Naive thymus-derived CD4-positive, alpha-beta T cell (primary cell): ENCODE measurements around the gene STUM. TPM values are rescaled to one million over a fixed set of nuclear protein-coding genes. Genes with fewer than 3 reads are reported as not detected.
"Not testable (repeated sequence)": the region's sequence is repeated elsewhere in the genome, so short reads cannot be mapped to it uniquely, and the experiment has no call there.

Source experiments
- ATAC-seq: fragments of 150-1000 bp; cut with Tn5 transposase; 2 replicates; pipeline ENCODE4 v1.10.0; 2021; ENCODE audit warnings: mild to moderate bottlenecking, moderate library complexity
- CTCF ChIA-PET: fragments of 350-600 bp; sonication (Branson Sonifier 250); formaldehyde crosslinking; loops from one replicate; lab custom pipeline; 2021; ENCODE audit warnings: antibody characterized with exemption; lab: Charles Lee
- POLR2A ChIA-PET: fragments of 350-600 bp; sonication (Branson Sonifier 250); formaldehyde crosslinking; loops from one replicate; lab custom pipeline; 2021; ENCODE audit warnings: antibody characterized with exemption, inconsistent platforms; lab: Charles Lee
- DNase-seq, 9 donors: peaks; one replicate each; pipeline versions ENCODE4 v3.0.0 to v3.0.0-alpha.2; 2020 to 2022; ENCODE audit warnings: mixed read lengths in 1 of 9
- H3K27ac ChIP-seq: one replicate; pipeline ENCODE4 v1.7.0; 2013; ENCODE audit warnings: mild to moderate bottlenecking, low read depth, low read length, moderate library complexity
- H3K27me3 ChIP-seq, 2 donors: one replicate each; pipeline ENCODE4 v1.7.0; 2013; ENCODE audit warnings: low read length in 2 of 2, mild to moderate bottlenecking in 2 of 2, moderate library complexity in 2 of 2; ENCODE audit not compliant: control insufficient read depth in 2 of 2, insufficient read depth in 2 of 2
- H3K36me3 ChIP-seq, 3 experiments: 1 replicate in 2 of 3; 2 replicates in 1 of 3; pipeline ENCODE4 v1.7.0; 2013; ENCODE audit warnings: low read length in 3 of 3, mild to moderate bottlenecking in 3 of 3, moderate library complexity in 1 of 3; ENCODE audit not compliant: insufficient read depth in 3 of 3, control insufficient read depth in 2 of 3
- H3K4me1 ChIP-seq, 2 donors: one replicate each; pipeline ENCODE4 v1.7.0; 2013; ENCODE audit warnings: low read length in 2 of 2, mild to moderate bottlenecking in 2 of 2, moderate library complexity in 1 of 2; ENCODE audit not compliant: control insufficient read depth in 2 of 2, insufficient read depth in 2 of 2
- H3K4me3 ChIP-seq: 2 replicates; pipeline ENCODE4 v1.7.0; 2013; ENCODE audit warnings: mild to moderate bottlenecking, low read length
- H3K9me3 ChIP-seq, 3 experiments: 1 replicate in 2 of 3; 2 replicates in 1 of 3; pipeline ENCODE4 v1.7.0; 2013; ENCODE audit warnings: low read length in 3 of 3; ENCODE audit not compliant: control insufficient read depth in 2 of 3
- H3K27ac Mint-ChIP-seq, 9 donors: one replicate each; pipeline ENCODE4 v1.8.0; 2020 to 2022; ENCODE audit warnings: mixed read lengths in 9 of 9, mild to moderate bottlenecking in 8 of 9, moderate library complexity in 5 of 9, inconsistent platforms in 2 of 9
- H3K27me3 Mint-ChIP-seq, 5 donors: one replicate each; pipeline ENCODE4 v1.8.0; 2021 to 2022; ENCODE audit warnings: mixed read lengths in 5 of 5, mild to moderate bottlenecking in 1 of 5
- H3K36me3 Mint-ChIP-seq, 5 donors: one replicate each; pipeline ENCODE4 v1.8.0; 2020 to 2022; ENCODE audit warnings: mixed read lengths in 5 of 5, mild to moderate bottlenecking in 3 of 5, inconsistent platforms in 1 of 5
- H3K4me1 Mint-ChIP-seq, 7 donors: one replicate each; pipeline ENCODE4 v1.8.0; 2020 to 2022; ENCODE audit warnings: mixed read lengths in 7 of 7, mild to moderate bottlenecking in 3 of 7, inconsistent platforms in 1 of 7
- H3K4me3 Mint-ChIP-seq, 10 donors: one replicate each; pipeline ENCODE4 v1.8.0; 2020 to 2022; ENCODE audit warnings: mild to moderate bottlenecking in 10 of 10, mixed read lengths in 10 of 10, moderate library complexity in 6 of 10, inconsistent platforms in 2 of 10
- H3K9me3 Mint-ChIP-seq, 11 donors: one replicate each; pipeline ENCODE4 v1.8.0; 2020 to 2022; ENCODE audit warnings: mixed read lengths in 11 of 11, mild to moderate bottlenecking in 4 of 11, inconsistent platforms in 1 of 11, moderate library complexity in 1 of 11
- intact Hi-C, 2 donors: fragments of 100-400 bp; cut with micrococcal nuclease; formaldehyde crosslinking; loops; one replicate each; pipeline ENCODE4 v1.15.1; 2023
- polyA plus RNA-seq, 2 donors: library from polyadenylated mRNA; unstranded; fragments of 300-500 nt; fragmentation: Illumina TruSeq; gene quantifications; one replicate each; pipeline ENCODE4 v1.2.3, GENCODE V29; 2021
- total RNA-seq, 6 experiments: library from RNA in 5 of 6; stranded (reverse) in 5 of 6; gene quantifications; 1 replicate in 5 of 6; 2 replicates in 1 of 6; pipeline ENCODE4 v1.2.3 and lab custom pipeline; 2021 to 2026

STUM gene
- total and polyA plus RNA-seq, 7 experiments from 2014 or later: not detected

GRCh38 chr1:226598455-226598849 lies 49.9 kb downstream of the STUM start:
- H3K27me3 Mint-ChIP-seq: peaks cover 5 to 10% (median 8%) of the 10 kb centered on the region in 5 donors
- no peak overlapping the region for H3K4me3 Mint-ChIP-seq
- no peak for DNase-seq
- H3K36me3 ChIP-seq: no peaks in the 10 kb centered on the region
- no peaks in the 10 kb centered on the region for H3K9me3 ChIP-seq
- H3K36me3 Mint-ChIP-seq: peaks cover 0 to 5% (median 0%) of the 10 kb centered on the region in 5 donors
- intact Hi-C loops: no loop called here
- CTCF ChIA-PET: no interaction called here
- H3K27me3 ChIP-seq: no peaks in the 10 kb centered on the region
- peaks cover 0 to 5% (median 0%) of the 10 kb centered on the region in 7 donors for H3K4me1 Mint-ChIP-seq
- no peak for ATAC-seq
- H3K4me1 ChIP-seq: no peaks in the 10 kb centered on the region
- no peak overlapping the region for H3K27ac ChIP-seq
- no peak overlapping the region for H3K27ac Mint-ChIP-seq
- peaks cover 0 to 7% (median 2%) of the 10 kb centered on the region in 11 donors for H3K9me3 Mint-ChIP-seq
- POLR2A ChIA-PET: no interaction called here
- H3K4me3 ChIP-seq: no peak overlapping the region

- H3K27me3 Mint-ChIP-seq, H3K36me3 ChIP-seq, H3K36me3 Mint-ChIP-seq, ATAC-seq, H3K4me1 ChIP-seq, H3K27me3 ChIP-seq, H3K27ac Mint-ChIP-seq, H3K4me3 Mint-ChIP-seq, H3K9me3 ChIP-seq, intact Hi-C loops, H3K4me1 Mint-ChIP-seq, H3K4me3 ChIP-seq, POLR2A ChIA-PET, DNase-seq, H3K9me3 Mint-ChIP-seq, CTCF ChIA-PET, H3K27ac ChIP-seq: not testable (repeated sequence)
These were observed 50.4 kb downstream of the STUM start for GRCh38 chr1:226598955-226599354.

- Histone ChIP-seq H3K4me1 (no peaks in the 10 kb centered on the region), H3K27me3 (no peaks in the 10 kb centered on the region), H3K9me3 (no peaks in the 10 kb centered on the region), H3K36me3 (no peaks in the 10 kb centered on the region), H3K4me3 (no peak overlapping the region), H3K27ac (no peak overlapping the region)
- intact Hi-C loops: loop anchor here in 1 of 2 donors (10.0 kb wide), 1 partner anchor 475 kb away; no protein-coding TSS in a partner anchor
- Mint-ChIP-seq H3K4me3 (no peak overlapping the region), H3K27ac (no peak overlapping the region), H3K27me3 (peaks cover 3 to 10% (median 6%) of the 10 kb centered on the region in 5 donors), H3K9me3 (peaks cover 0 to 7% (median 2%) of the 10 kb centered on the region in 11 donors), H3K4me1 (peaks cover 0 to 6% (median 0%) of the 10 kb centered on the region in 7 donors), H3K36me3 (peaks cover 0 to 5% (median 0%) of the 10 kb centered on the region in 5 donors)
- CTCF ChIA-PET: no interaction called here
- no peak for ATAC-seq
- POLR2A ChIA-PET: interaction anchor here (0.5 kb wide), 1 partner anchor 48 kb away, joined by 3 read pairs; no protein-coding TSS in a partner anchor
- DNase-seq: no peak
These were observed 51.2 kb downstream of the STUM start for GRCh38 chr1:226599636-226600238.

- POLR2A ChIA-PET: interaction anchor here (0.5 kb wide), 1 partner anchor 47 kb away, joined by 3 read pairs; no protein-coding TSS in a partner anchor
- Histone ChIP-seq H3K4me3 (no peak overlapping the region), H3K27me3 (no peaks in the 10 kb centered on the region), H3K27ac (no peak overlapping the region), H3K36me3 (no peaks in the 10 kb centered on the region), H3K4me1 (no peaks in the 10 kb centered on the region), H3K9me3 (no peaks in the 10 kb centered on the region)
- Mint-ChIP-seq H3K4me3 (no peak overlapping the region), H3K36me3 (peaks cover 0 to 5% (median 0%) of the 10 kb centered on the region in 5 donors), H3K9me3 (peaks cover 0 to 5% (median 2%) of the 10 kb centered on the region in 11 donors), H3K27me3 (peaks cover 3 to 10% (median 6%) of the 10 kb centered on the region in 5 donors), H3K4me1 (peaks cover 0 to 6% (median 0%) of the 10 kb centered on the region in 7 donors), H3K27ac (no peak overlapping the region)
- ATAC-seq: no peak
- intact Hi-C loops: loop anchor here in 1 of 2 donors (10.0 kb wide), 1 partner anchor 475 kb away; no protein-coding TSS in a partner anchor
- CTCF ChIA-PET: no interaction called here
- DNase-seq: no peak
These were observed 51.7 kb downstream of the STUM start for GRCh38 chr1:226600254-226600653.

GRCh38 chr1:226601456-226601855 lies 52.9 kb downstream of the STUM start:
- POLR2A ChIA-PET: no interaction called here
- no peaks in the 10 kb centered on the region for H3K9me3 ChIP-seq
- no peaks in the 10 kb centered on the region for H3K4me1 ChIP-seq
- no peaks in the 10 kb centered on the region for H3K27me3 ChIP-seq
- DNase-seq: no peak
- H3K4me1 Mint-ChIP-seq: peaks cover 0 to 6% (median 0%) of the 10 kb centered on the region in 7 donors
- CTCF ChIA-PET: no interaction called here
- peaks cover 0 to 3% (median 0%) of the 10 kb centered on the region in 11 donors for H3K9me3 Mint-ChIP-seq
- intact Hi-C loops: loop anchor here in 1 of 2 donors (10.0 kb wide), 1 partner anchor 477 kb away; no protein-coding TSS in a partner anchor
- no peak overlapping the region for H3K4me3 Mint-ChIP-seq
- no peak overlapping the region for H3K4me3 ChIP-seq
- peaks cover 3 to 10% (median 6%) of the 10 kb centered on the region in 5 donors for H3K27me3 Mint-ChIP-seq
- H3K36me3 Mint-ChIP-seq: no peaks in the 10 kb centered on the region
- H3K36me3 ChIP-seq: no peaks in the 10 kb centered on the region
- ATAC-seq: no peak
- no peak overlapping the region for H3K27ac ChIP-seq
- H3K27ac Mint-ChIP-seq: no peak overlapping the region

- Histone ChIP-seq H3K27me3 (no peaks in the 10 kb centered on the region), H3K36me3 (no peaks in the 10 kb centered on the region), H3K4me1 (no peaks in the 10 kb centered on the region), H3K9me3 (no peaks in the 10 kb centered on the region), H3K27ac (no peak overlapping the region), H3K4me3 (no peak overlapping the region)
- Mint-ChIP-seq H3K36me3 (no peaks in the 10 kb centered on the region), H3K4me3 (no peak overlapping the region), H3K27me3 (peaks cover 3 to 10% (median 6%) of the 10 kb centered on the region in 5 donors), H3K9me3 (peaks cover 0 to 3% (median 0%) of the 10 kb centered on the region in 11 donors), H3K27ac (no peak overlapping the region), H3K4me1 (peaks cover 0 to 6% (median 0%) of the 10 kb centered on the region in 7 donors)
- DNase-seq (no peak), ATAC-seq (no peak)
- CTCF ChIA-PET: no interaction called here
- POLR2A ChIA-PET: no interaction called here
- intact Hi-C loops: loop anchor here in 1 of 2 donors (10.0 kb wide), 1 partner anchor 478 kb away; no protein-coding TSS in a partner anchor
These were observed 53.8 kb downstream of the STUM start for GRCh38 chr1:226602186-226603021.
